Lower leg skin (tissue), 3 donors: ENCODE results near the gene PTPRN2.

Experiments
- POLR2A ChIP-seq, 2 donors: fragments of 450-650 bp; IDR thresholded peaks; one replicate each; pipeline ENCODE4 v1.6.1; 2016 to 2017; ENCODE audit warnings: antibody characterized with exemption in 2 of 2, mild to moderate bottlenecking in 1 of 2, moderate library complexity in 1 of 2
- TF ChIP-seq, protein P1 (sequence below), 3 donors: fragments of 450-650 bp; IDR thresholded peaks; one replicate each; pipeline ENCODE4 v1.5.1; 2016; ENCODE audit warnings: antibody characterized with exemption in 3 of 3, mild to moderate bottlenecking in 3 of 3, moderate library complexity in 2 of 3

DNA sequence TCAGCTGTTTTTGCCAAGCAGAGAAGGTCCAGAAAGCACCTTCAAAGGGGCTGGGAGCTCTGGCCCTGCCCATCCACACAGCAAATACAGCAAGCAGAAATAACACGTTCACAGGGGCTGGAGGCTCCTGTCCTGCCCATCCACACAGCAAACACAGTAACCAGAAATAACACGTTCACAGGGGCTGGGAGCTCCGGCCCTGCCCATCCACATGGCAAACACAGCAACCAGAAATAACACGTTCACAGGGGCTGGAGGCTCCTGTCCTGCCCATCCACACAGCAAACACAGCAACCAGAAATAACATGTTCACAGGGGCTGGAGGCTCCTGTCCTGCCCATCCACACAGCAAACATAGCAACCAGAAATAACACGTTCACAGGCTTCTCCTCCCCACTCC, 558.1 kb downstream of the PTPRN2 start:
- TF ChIP-seq, protein P1, sequence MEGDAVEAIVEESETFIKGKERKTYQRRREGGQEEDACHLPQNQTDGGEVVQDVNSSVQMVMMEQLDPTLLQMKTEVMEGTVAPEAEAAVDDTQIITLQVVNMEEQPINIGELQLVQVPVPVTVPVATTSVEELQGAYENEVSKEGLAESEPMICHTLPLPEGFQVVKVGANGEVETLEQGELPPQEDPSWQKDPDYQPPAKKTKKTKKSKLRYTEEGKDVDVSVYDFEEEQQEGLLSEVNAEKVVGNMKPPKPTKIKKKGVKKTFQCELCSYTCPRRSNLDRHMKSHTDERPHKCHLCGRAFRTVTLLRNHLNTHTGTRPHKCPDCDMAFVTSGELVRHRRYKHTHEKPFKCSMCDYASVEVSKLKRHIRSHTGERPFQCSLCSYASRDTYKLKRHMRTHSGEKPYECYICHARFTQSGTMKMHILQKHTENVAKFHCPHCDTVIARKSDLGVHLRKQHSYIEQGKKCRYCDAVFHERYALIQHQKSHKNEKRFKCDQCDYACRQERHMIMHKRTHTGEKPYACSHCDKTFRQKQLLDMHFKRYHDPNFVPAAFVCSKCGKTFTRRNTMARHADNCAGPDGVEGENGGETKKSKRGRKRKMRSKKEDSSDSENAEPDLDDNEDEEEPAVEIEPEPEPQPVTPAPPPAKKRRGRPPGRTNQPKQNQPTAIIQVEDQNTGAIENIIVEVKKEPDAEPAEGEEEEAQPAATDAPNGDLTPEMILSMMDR (IDR thresholded peaks at IDR 0.05) = no peak
- TF ChIP-seq POLR2A (IDR thresholded peaks at IDR 0.05) = no peak
